Measurements from ENCODE around the gene ST6GAL1. TPM values are rescaled to one million over a fixed set of nuclear protein-coding genes. Genes with fewer than 3 reads are reported as not detected.

The ST6GAL1 gene
- total RNA-seq, 1 donor, result 38.8 TPM

DNA sequence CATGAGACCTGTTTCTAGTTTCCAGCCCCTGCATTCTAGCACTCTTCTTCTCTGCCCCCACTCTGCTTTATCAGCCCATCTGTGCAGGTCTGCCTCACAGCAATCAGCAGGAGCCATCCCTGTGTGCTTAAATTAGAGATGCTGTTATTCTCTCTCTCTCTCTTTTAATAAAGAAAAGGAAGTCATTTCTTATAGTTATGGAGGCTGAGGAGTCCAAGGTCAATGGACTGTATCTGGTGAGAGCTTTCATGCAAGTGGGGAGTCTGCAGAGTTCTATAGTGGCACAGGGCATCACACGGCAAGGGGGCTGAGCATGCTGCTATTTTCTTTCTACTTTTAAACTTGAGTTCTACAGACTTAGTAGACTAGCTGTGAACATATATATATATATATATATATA, 4.5 kb upstream of the ST6GAL1 start:
- Histone ChIP-seq H3K27me3 (ENCODE audit: insufficient read depth, low read length) (no peaks in the 10 kb centered on the region), H3K4me3 (ENCODE audit: low read length) (no peak overlapping the region), H3K9me3 (ENCODE audit: low read depth, low read length) (no peaks in the 10 kb centered on the region), H3K4me1 (ENCODE audit: insufficient read depth, low read length) (no peaks in the 10 kb centered on the region)

DNA sequence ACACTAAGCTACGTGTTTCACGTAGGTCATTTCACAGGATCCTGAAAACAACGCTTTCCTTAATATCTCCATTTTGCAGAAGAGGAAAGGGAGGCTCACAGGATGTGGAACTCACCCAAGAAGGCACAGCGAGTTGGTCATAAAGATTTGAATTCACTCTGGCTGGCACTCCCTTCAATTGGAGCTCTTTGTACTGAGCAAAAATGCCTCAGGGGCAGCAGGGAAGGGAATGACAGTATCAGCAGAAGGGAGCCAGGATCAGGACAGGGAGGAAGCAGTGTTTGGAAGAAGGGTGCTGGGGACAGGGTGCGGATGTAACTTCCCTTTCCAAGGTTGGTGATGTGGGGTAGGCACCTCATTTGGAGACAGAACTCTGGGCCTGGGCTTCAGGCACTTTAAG, 1.1 kb upstream of the ST6GAL1 start:
- Histone ChIP-seq H3K27me3 (ENCODE audit: insufficient read depth, low read length) (no peaks in the 10 kb centered on the region), H3K4me1 (ENCODE audit: insufficient read depth, low read length) (peaks cover 24% of the 10 kb centered on the region), H3K9me3 (ENCODE audit: low read depth, low read length) (no peaks in the 10 kb centered on the region), H3K4me3 (ENCODE audit: low read length) (no peak overlapping the region)

DNA sequence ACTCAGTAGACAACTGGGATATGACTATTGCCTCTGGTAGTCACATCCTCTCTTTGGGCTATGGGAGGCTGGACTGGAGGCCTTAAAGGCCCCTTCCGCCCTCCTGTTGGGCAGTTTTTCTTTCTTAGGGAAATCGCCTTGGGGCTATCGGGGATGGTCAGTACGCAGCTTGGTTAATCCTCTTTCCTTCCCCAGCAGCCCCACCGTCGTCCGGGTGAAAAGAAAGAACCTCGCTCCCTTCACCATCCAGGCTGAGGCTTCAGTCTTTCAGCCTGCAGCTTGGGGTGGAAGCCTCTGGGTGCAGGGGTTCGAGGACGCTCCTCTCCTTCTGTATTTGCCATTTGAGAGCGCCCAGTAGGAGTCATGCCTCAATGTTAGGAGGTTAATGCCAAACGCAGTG, 641 bp upstream of the ST6GAL1 start:
- H3K27me3 ChIP-seq (ENCODE audit: insufficient read depth, low read length), result no peaks in the 10 kb centered on the region

DNA sequence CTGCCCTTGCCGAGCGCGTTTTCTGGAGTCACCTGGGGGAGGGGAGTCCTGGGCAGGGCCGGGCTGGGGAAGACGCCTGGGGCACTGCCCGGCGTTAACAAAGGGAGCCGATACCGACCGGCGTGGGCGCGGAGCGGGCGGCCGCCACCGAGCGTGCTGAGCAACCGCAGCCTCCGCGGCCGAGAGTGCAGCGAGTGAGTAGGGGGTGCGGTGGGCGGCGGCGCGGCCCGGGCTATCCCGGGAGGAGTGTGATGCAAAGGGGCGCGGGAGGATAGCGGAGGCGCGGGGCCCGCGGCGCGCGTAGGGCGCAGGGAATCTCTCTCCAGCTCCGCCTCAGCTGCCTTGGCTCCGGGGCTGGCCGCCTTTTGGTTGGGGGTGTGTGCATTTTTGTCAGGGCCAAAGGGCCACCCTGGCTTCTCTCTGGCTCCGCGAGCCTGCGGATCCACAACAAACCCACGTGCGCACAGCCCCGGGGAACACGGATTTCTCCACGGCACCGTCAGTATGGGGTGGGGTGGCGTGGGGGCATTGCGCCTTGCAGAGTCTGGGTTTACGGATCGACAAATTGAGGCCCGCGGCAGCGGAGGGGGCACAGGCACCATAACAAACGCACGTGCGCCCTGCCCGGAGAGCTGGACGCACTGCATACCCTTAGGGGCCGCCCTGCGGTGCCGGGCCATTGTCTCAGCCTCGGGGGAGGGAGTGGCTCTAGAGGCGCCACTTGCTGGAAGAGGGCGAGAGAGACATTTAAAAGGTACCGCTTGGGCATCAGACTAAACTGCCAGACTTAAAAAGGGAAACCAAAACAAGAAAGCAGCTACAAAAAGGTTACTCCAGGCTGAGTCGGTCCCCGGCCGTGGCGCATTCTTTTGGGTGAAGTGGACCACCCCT, 560 bp downstream of the ST6GAL1 start:
- no peaks in the 10 kb centered on the region for H3K27me3 ChIP-seq (ENCODE audit: insufficient read depth, low read length)
- H3K9me3 ChIP-seq (ENCODE audit: low read depth, low read length), result no peaks in the 10 kb centered on the region
- H3K4me1 ChIP-seq (ENCODE audit: insufficient read depth, low read length), result peaks cover 26% of the 10 kb centered on the region
- peak overlapping the region; percentile 88 for H3K4me3 ChIP-seq (ENCODE audit: low read length)

More for the DNA sequence above, 641 bp upstream of the ST6GAL1 start:
- Histone ChIP-seq H3K4me1 (ENCODE audit: insufficient read depth, low read length) (peaks cover 25% of the 10 kb centered on the region), H3K4me3 (ENCODE audit: low read length) (peak overlapping the region; percentile 88), H3K9me3 (ENCODE audit: low read depth, low read length) (no peaks in the 10 kb centered on the region)

DNA sequence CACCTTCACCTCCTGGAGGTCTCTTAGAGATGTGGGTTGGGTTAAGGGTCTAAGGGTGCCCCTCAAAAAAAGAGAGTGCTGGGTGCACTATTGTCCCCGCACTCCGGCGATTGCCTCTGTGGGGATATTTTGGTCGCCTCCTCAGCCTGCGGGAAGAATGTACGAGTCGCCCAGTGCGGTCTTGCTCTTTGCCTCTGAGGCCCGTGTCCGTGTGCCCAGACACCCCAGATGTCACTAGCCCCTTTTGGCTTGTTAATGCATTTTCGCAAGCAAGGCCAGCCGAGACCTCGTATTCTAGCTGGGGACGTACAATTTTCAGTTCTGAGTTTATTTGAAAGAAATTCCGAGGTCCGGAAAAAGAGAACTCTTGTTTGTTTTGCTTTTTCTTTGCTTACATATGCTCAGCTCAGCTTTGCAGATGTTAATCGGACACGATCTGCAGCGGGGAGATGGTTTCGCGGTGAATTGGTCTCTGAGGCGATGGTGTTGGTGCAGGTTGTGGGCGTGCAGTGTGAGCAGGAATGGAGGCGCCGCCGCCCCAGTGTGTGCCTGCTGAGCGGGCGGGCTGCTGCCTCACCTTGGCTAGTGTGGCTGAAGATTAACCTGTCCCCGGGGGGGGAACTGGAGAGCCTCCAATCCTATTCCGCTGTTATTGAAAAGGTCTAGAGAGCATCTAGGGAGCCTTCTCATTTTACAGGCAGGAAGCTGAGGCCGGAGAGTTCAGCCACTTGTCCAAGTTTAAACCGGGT, 1.4 kb downstream of the ST6GAL1 start:
- H3K4me1 ChIP-seq (ENCODE audit: insufficient read depth, low read length), result peaks cover 28% of the 10 kb centered on the region
- peak overlapping the region; percentile 88 for H3K4me3 ChIP-seq (ENCODE audit: low read length)
- H3K27me3 ChIP-seq (ENCODE audit: insufficient read depth, low read length), result no peaks in the 10 kb centered on the region
- H3K9me3 ChIP-seq (ENCODE audit: low read depth, low read length), result no peaks in the 10 kb centered on the region

DNA sequence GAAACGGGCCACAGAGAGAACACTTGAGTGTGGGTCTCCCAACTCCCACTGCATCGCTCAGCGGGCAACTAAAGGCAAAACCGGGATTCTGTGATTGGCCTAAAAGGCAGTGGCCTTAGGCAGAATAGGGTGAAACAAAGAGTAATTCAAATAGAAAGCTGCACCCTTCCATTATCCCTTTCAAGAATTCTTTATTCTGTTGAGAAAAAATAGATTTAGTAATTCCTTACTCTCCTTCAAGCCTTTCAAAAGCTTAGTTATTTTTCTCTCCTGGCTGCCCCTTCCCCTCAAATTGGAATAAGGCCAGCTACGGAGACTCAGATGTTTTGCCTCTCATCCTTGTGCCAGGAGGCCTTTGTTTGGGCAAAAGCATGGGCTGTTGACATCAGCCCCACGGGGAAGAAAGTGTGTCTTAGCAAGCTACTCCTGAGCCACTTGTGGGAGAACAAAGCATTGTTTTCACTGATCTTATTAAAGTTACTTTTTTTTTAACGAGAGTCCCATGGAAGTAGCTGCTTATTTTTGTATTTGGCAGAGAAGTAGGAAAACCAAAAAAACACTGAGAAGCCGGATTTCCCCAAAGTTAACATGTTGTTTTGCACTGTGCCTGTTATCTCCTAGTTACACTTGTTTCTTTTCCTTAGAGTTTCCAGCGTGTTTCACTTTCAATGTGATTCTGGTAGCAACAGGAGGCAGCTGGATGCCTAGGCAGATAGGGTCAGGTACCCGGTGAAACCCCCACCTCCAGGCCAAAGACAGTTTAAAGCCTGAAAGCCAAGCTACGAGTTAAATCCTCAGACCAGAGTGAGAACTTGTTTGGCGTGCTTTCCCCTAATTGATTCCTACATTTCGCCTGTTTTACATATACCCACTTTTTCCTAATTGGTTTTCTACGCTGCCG, 2.2 kb downstream of the ST6GAL1 start:
- H3K9me3 ChIP-seq (ENCODE audit: low read depth, low read length), result no peaks in the 10 kb centered on the region
- peak overlapping the region; percentile 88 for H3K4me3 ChIP-seq (ENCODE audit: low read length)
- peaks cover 34% of the 10 kb centered on the region for H3K4me1 ChIP-seq (ENCODE audit: insufficient read depth, low read length)
- no peaks in the 10 kb centered on the region for H3K27me3 ChIP-seq (ENCODE audit: insufficient read depth, low read length)

DNA sequence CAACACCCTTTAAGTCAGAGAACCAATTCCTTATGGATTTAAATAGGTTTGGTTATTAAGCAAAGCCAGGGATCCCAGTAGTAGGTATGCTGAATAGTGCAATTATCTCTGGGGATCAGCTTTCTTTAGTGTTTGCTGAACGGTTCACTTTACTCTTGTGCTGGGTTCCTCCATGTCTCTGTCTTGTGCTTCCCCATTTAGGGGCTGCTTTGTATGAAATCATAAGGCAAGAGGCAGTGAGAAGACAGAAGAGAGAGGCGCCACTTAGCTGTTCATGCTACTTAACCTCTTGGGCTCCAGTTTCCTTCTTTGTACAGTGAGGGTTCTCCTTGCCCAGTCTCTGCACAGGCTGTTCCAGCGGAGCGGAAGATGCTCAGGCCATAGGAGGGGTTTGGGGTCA, 3.5 kb downstream of the ST6GAL1 start:
- Histone ChIP-seq H3K4me1 (ENCODE audit: insufficient read depth, low read length) (peaks cover 36% of the 10 kb centered on the region), H3K9me3 (ENCODE audit: low read depth, low read length) (no peaks in the 10 kb centered on the region), H3K27me3 (ENCODE audit: insufficient read depth, low read length) (no peaks in the 10 kb centered on the region), H3K4me3 (ENCODE audit: low read length) (no peak overlapping the region)

DNA sequence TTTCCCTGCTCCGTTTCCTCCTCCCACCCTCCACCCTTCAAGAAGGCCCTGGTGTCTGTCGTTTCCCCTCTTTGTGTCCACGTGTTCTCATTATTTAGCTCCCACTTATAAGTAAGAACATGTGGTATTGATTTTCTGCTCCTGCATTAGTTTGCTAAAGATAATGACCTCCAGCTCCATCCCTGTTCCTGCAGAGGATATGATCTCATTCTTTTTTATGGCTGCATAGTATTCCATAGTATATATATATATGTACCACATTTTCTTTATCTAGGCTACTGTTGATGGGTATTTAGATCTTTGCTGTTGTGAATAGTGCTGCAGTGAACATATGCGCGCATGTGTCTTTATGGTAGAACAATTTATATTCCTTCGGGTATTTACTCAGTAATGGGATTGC, 4.8 kb downstream of the ST6GAL1 start:
- Histone ChIP-seq H3K9me3 (ENCODE audit: low read depth, low read length) (no peaks in the 10 kb centered on the region), H3K27me3 (ENCODE audit: insufficient read depth, low read length) (no peaks in the 10 kb centered on the region), H3K4me3 (ENCODE audit: low read length) (no peak overlapping the region), H3K4me1 (ENCODE audit: insufficient read depth, low read length) (peaks cover 42% of the 10 kb centered on the region)

DNA sequence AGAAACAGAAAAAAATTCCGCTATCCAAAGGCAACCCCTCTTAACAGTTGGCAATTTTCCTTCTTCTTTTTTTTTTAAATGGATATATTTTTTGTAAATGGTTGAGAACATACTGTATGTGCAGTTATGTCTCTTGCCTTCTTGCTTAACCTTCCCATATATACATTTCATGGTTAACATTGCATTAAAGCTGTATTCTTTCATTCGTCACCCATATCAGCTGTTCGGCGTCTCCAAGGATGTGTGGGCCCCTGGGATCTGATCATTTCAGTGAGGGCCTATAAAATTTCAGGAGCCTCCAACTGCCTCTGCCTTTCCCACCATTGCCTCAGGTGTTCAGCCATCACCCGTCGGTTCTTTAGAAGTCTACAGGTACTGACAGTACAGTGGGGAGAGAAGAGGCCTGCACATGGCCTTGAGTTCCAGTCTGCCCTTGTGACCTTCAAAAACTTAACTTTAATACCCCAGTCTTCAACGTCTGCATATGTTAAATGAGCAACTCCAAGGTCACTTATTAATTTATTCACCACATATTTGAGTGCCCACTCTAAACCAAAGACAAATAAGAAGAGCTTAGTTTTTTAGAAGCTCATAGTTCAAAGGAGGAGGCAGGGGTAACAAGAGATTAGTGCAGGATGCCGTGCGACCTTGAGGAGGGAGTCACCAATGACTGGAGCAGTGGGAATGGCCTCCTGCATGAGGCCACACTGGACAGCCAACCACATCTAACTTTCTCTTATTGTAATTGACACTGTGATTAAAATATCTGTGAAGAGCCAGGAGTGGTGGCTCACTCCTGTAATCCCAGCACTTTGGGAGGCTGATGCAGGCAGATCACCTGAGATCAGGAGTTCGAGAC, 6.9 kb downstream of the ST6GAL1 start:
- Histone ChIP-seq H3K4me1 (ENCODE audit: insufficient read depth, low read length) (peaks cover 38% of the 10 kb centered on the region), H3K9me3 (ENCODE audit: low read depth, low read length) (no peaks in the 10 kb centered on the region), H3K4me3 (ENCODE audit: low read length) (no peak overlapping the region), H3K27me3 (ENCODE audit: insufficient read depth, low read length) (no peaks in the 10 kb centered on the region)

DNA sequence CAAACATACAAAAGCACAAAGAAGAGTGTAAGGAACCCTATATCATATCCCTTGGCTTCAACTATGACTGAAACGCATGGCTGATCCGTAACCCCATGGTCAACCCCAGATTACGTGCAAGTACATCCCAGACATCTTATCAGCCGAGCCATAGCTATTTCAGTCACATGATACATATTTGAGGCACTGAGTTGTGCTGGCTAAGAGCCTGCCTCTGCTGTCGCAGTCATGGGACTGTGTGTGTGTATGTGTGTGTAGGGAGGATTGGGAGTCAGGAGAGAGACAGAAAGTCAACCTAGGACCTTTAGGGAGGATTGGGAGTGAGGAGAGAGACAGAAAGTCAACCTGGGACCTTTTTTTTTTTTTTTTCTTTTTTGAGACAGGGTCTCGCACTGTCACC, 8.4 kb downstream of the ST6GAL1 start:
- Histone ChIP-seq H3K27me3 (ENCODE audit: insufficient read depth, low read length) (no peaks in the 10 kb centered on the region), H3K4me1 (ENCODE audit: insufficient read depth, low read length) (peaks cover 23% of the 10 kb centered on the region), H3K9me3 (ENCODE audit: low read depth, low read length) (no peaks in the 10 kb centered on the region), H3K4me3 (ENCODE audit: low read length) (no peak overlapping the region)

DNA sequence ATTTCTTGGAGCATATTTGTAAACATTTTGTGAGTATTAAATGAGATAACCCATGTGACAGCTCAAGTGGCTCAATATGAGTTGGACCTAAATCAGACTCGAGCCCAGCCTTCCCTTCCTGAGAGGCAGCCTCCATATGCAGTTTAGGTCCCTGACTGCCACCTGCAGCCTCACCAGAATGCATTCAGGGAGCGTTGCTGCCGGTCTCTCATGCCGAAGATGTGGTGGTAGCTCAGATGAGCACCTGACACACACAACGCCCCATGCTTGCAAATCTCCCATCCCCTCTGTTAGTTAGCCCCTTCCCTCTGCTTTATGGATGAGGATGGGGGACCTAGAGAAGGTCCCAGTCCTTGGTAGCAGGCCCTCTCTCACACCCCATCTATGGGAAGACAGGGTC, 9.2 kb downstream of the ST6GAL1 start:
- Histone ChIP-seq H3K4me3 (ENCODE audit: low read length) (no peak overlapping the region), H3K4me1 (ENCODE audit: insufficient read depth, low read length) (peaks cover 17% of the 10 kb centered on the region), H3K27me3 (ENCODE audit: insufficient read depth, low read length) (no peaks in the 10 kb centered on the region), H3K9me3 (ENCODE audit: low read depth, low read length) (no peaks in the 10 kb centered on the region)

DNA sequence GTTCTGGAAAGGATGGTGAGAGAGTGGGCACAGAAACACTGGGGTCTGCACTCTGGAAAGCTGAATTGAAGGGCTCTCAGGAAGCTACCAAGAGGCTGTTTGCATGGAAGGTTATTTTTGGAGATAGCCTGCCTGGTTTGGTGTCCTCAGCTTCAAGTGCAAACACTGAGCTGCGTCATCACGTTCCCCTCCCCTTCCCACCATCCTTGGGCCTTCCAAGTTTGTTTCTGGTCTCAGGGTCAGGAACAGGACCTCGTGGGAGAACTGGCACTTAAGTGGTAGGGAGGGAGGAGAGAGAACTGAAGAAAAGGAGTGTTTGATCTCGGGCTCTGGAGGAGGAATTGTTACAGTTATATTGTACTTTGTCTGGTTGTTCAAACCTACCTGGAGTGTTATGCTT, 10.6 kb downstream of the ST6GAL1 start:
- H3K9me3 ChIP-seq (ENCODE audit: low read depth, low read length), result no peaks in the 10 kb centered on the region
- H3K4me3 ChIP-seq (ENCODE audit: low read length), result no peak overlapping the region
- no peaks in the 10 kb centered on the region for H3K27me3 ChIP-seq (ENCODE audit: insufficient read depth, low read length)
- H3K4me1 ChIP-seq (ENCODE audit: insufficient read depth, low read length), result peaks cover 15% of the 10 kb centered on the region

DNA sequence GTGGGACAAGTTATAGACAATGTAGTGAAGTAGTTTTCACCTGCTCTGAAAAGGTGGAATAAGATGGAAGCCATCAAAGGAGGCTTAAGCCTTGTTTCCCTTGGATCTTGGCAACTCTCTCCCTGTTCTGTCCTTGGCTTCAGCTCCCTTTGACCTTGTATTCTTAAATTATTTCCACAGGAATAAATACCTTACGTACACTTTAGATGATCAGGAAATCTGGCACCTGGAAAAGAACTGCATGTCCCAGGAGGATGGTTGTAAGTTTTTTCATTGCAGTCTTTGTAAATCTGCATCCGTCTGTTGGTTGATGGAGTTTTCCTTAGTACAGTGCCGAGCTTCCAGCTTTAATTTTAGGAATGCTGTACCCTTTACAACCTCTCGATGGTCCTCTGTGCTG, 11.8 kb downstream of the ST6GAL1 start:
- no peak overlapping the region for H3K4me3 ChIP-seq (ENCODE audit: low read length)
- no peaks in the 10 kb centered on the region for H3K27me3 ChIP-seq (ENCODE audit: insufficient read depth, low read length)
- H3K4me1 ChIP-seq (ENCODE audit: insufficient read depth, low read length), result peaks cover 17% of the 10 kb centered on the region
- H3K9me3 ChIP-seq (ENCODE audit: low read depth, low read length), result no peaks in the 10 kb centered on the region

DNA sequence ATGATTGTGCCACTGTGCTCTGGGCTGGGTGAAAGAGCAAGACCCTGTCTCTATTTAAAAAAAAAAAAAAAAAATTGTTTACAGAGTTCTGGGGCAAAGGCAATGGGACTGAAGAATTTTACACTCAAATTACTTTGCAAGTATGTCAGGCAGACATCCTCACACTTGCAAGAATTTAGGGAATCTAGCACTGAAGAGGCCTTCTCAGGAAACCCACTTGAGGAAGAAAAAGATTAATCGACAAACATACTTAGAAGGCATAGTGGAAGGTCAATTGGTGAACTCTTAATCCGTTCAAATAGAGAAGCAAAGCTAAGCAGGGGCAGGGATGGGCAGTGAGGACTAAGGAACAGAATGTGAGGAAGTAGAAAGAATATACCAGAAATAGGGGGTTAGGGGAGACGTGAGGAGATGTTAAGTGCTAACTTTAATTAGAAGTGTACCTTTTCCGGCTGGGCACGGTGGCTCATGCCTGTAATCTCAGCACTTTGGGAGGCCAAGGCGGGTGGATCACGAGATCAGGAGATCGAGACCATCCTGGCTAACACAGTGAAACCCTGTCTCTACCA, 15.0 kb downstream of the ST6GAL1 start:
- no peak overlapping the region for H3K4me3 ChIP-seq (ENCODE audit: low read length)
- no peaks in the 10 kb centered on the region for H3K27me3 ChIP-seq (ENCODE audit: insufficient read depth, low read length)
- H3K4me1 ChIP-seq (ENCODE audit: insufficient read depth, low read length), result peaks cover 6% of the 10 kb centered on the region
- H3K9me3 ChIP-seq (ENCODE audit: low read depth, low read length), result no peaks in the 10 kb centered on the region

Data from mononuclear cell (primary cell).